Endothelial cell of umbilical vein (primary cell): ENCODE measurements around the gene TYRO3. TPM values are rescaled to one million over a fixed set of nuclear protein-coding genes. Genes with fewer than 3 reads are reported as not detected.
"Not testable (repeated sequence)": the region's sequence is repeated elsewhere in the genome, so short reads cannot be mapped to it uniquely, and the experiment has no call there.

ENCODE experiments used
- BruUV-seq: library from RNA; stranded (reverse); fragments of 400-500 nt; replicated peaks from 2 replicates; lab custom pipeline; 2021; lab: Mats Ljungman, UMichigan
- CTCF ChIA-PET: fragments of 300-600, 350-600 bp; sonication (Branson Sonifier 250); formaldehyde crosslinking; loops from one replicate; lab custom pipeline; 2021; ENCODE audit warnings: antibody characterized with exemption, inconsistent platforms; lab: Charles Lee
- POLR2A ChIA-PET: fragments of 300-600, 350-600 bp; sonication (Branson Sonifier 250); formaldehyde crosslinking; loops from one replicate; lab custom pipeline; 2021; ENCODE audit warnings: antibody characterized with exemption, inconsistent platforms; lab: Charles Lee
- DNase-seq: peaks from one replicate; pipeline ENCODE4 v3.0.0-alpha.2; 2011; ENCODE audit warnings: low read depth, low spot score
- FAIRE-seq: peaks from 2 replicates; lab custom pipeline; 2011; peaks lifted over from hg19 to GRCh38; lab: Jason Lieb, UNC
- H2AFZ ChIP-seq: 2 replicates; pipeline ENCODE4 v1.6.0; 2012; ENCODE audit warnings: low read depth, low read length, control low read depth, inconsistent platforms
- H3K27ac ChIP-seq: 2 replicates; pipeline ENCODE4 v1.5.1; 2011; ENCODE audit warnings: low read depth, mild to moderate bottlenecking, control low read depth, low read length, moderate library complexity; ENCODE audit not compliant: insufficient read depth
- H3K27me3 ChIP-seq, 2 experiments: 2 replicates each; pipeline versions ENCODE4 v1.6.0 to v1.6.1; 2011; ENCODE audit warnings: low read length in 2 of 2, mixed read lengths in 1 of 2; ENCODE audit not compliant: control insufficient read depth in 2 of 2, insufficient read depth in 2 of 2
- H3K36me3 ChIP-seq, 2 experiments: 2 replicates in 1 of 2; 3 replicates in 1 of 2; pipeline ENCODE4 v1.5.1; 2011; ENCODE audit warnings: low read length in 2 of 2, mild to moderate bottlenecking in 1 of 2, moderate library complexity in 1 of 2; ENCODE audit not compliant: control insufficient read depth in 2 of 2, insufficient read depth in 2 of 2; ENCODE audit errors: extremely low read depth in 1 of 2
- H3K4me1 ChIP-seq: 3 replicates; pipeline ENCODE4 v1.5.1; 2011; ENCODE audit warnings: mild to moderate bottlenecking, low read length; ENCODE audit not compliant: control insufficient read depth, insufficient read depth; ENCODE audit errors: extremely low read depth
- H3K4me2 ChIP-seq: 2 replicates; pipeline ENCODE4 v1.6.1; 2011; ENCODE audit warnings: low read length, control low read depth, mixed read lengths; ENCODE audit not compliant: insufficient read depth
- H3K4me3 ChIP-seq, 3 experiments: fragments of 200-600 bp in 1 of 3; sonication (generic), shearing (Covaris generic) in 1 of 3; replicated peaks in 1 of 3; 2 replicates each; pipeline ENCODE4 v1.5.1; 2011 to 2016; ENCODE audit warnings: control low read depth in 3 of 3, low read length in 3 of 3, mild to moderate bottlenecking in 2 of 3, inconsistent platforms in 1 of 3, low read depth in 1 of 3, moderate library complexity in 1 of 3; ENCODE audit not compliant: insufficient read depth in 1 of 3
- H3K79me2 ChIP-seq: 2 replicates; pipeline ENCODE4 v1.6.0; 2012; ENCODE audit warnings: low read length, inconsistent platforms; ENCODE audit not compliant: control insufficient read depth, insufficient read depth
- H3K9ac ChIP-seq: replicated peaks from 2 replicates; pipeline ENCODE3; 2011; ENCODE audit warnings: low read length, control low read depth; ENCODE audit not compliant: insufficient read depth; ENCODE audit errors: extremely low read depth
- H3K9me1 ChIP-seq: replicated peaks from 3 replicates; pipeline ENCODE4 v1.6.0; 2011; ENCODE audit warnings: mild to moderate bottlenecking, low read length; ENCODE audit not compliant: control insufficient read depth, insufficient read depth; ENCODE audit errors: extremely low read depth
- H3K9me3 ChIP-seq: replicated peaks from 2 replicates; pipeline ENCODE4 v1.5.1; 2012; ENCODE audit warnings: low read length, inconsistent platforms; ENCODE audit not compliant: control insufficient read depth, insufficient read depth
- H4K20me1 ChIP-seq: replicated peaks from 2 replicates; pipeline ENCODE3; 2011; ENCODE audit warnings: mild to moderate bottlenecking, low read length; ENCODE audit not compliant: control insufficient read depth, insufficient read depth; ENCODE audit errors: extremely low read depth
- EZH2 ChIP-seq: IDR thresholded peaks from 2 replicates; pipeline ENCODE4 v1.6.1; 2012; ENCODE audit warnings: borderline replicate concordance, low read depth, mild to moderate bottlenecking, moderate library complexity, low read length, inconsistent platforms; ENCODE audit not compliant: severe bottlenecking
- GATA2 ChIP-seq: IDR thresholded peaks from 2 replicates; pipeline ENCODE4 v1.7.0; 2011; ENCODE audit warnings: low read depth, mild to moderate bottlenecking, moderate library complexity, mixed read lengths, low read length; ENCODE audit not compliant: insufficient read length, insufficient read depth
- JUN ChIP-seq: IDR thresholded peaks from 2 replicates; pipeline ENCODE4 v1.6.1; 2011; ENCODE audit warnings: borderline replicate concordance, low read depth; ENCODE audit not compliant: insufficient read length, insufficient read depth
- MYC ChIP-seq: IDR thresholded peaks from one replicate; pipeline ENCODE4 v1.6.1; 2011; ENCODE audit warnings: mild to moderate bottlenecking, low read depth, low read length
- POLR2AphosphoS5 ChIP-seq: IDR thresholded peaks from 2 replicates; pipeline ENCODE4 v1.6.1; 2012; ENCODE audit warnings: low read depth, mild to moderate bottlenecking, control low read depth, low read length, moderate library complexity; ENCODE audit not compliant: insufficient read depth
- dilution Hi-C: fragments of 300-500 bp; cut with MboI; formaldehyde crosslinking; loops from one replicate; pipeline ENCODE4 v1.15.0; 2019; ENCODE audit warnings: low sequenced_read_pairs; ENCODE audit not compliant: extremely low pct_ligation_motif_present
- intact Hi-C: fragments of 100-400 bp; cut with micrococcal nuclease; formaldehyde crosslinking; loops from one replicate; pipeline ENCODE4 v1.10.0; 2022
- polyA plus RNA-seq, 4 experiments: library from polyadenylated mRNA; depleted of rRNA in 3 of 4; stranded (reverse) in 3 of 4; unstranded in 1 of 4; fragments of >200 nt; gene quantifications; 2 replicates each; pipeline versions ENCODE4 v1.2.1 to v1.2.3, GENCODE V29; 2011 to 2012; ENCODE audit warnings: missing spikeins in 1 of 4
- total RNA-seq: library from RNA; stranded (reverse); gene quantifications from 2 replicates; pipeline ENCODE4 v1.2.3, GENCODE V29; 2021
- TF ChIP-seq, protein P1 (sequence below): IDR thresholded peaks from 2 replicates; pipeline ENCODE4 v1.6.1; 2011; ENCODE audit not compliant: insufficient read depth, insufficient read length
- TF ChIP-seq, protein P2 (sequence below), 2 donors: IDR thresholded peaks; 1 replicate in 1 of 2; 2 replicates in 1 of 2; pipeline ENCODE4 v1.5.1; 2011; ENCODE audit warnings: low read length in 2 of 2, mild to moderate bottlenecking in 2 of 2, moderate library complexity in 2 of 2, control low read depth in 1 of 2, inconsistent platforms in 1 of 2, low read depth in 1 of 2; ENCODE audit not compliant: insufficient read depth in 1 of 2; ENCODE audit errors: extremely low read depth in 1 of 2

Gene TYRO3
- total and polyA plus RNA-seq, 2 donors (not counting 3 experiments of a cell fraction or from before 2014, with no cell fraction given) = 14.1 to 14.5 TPM

DNA sequence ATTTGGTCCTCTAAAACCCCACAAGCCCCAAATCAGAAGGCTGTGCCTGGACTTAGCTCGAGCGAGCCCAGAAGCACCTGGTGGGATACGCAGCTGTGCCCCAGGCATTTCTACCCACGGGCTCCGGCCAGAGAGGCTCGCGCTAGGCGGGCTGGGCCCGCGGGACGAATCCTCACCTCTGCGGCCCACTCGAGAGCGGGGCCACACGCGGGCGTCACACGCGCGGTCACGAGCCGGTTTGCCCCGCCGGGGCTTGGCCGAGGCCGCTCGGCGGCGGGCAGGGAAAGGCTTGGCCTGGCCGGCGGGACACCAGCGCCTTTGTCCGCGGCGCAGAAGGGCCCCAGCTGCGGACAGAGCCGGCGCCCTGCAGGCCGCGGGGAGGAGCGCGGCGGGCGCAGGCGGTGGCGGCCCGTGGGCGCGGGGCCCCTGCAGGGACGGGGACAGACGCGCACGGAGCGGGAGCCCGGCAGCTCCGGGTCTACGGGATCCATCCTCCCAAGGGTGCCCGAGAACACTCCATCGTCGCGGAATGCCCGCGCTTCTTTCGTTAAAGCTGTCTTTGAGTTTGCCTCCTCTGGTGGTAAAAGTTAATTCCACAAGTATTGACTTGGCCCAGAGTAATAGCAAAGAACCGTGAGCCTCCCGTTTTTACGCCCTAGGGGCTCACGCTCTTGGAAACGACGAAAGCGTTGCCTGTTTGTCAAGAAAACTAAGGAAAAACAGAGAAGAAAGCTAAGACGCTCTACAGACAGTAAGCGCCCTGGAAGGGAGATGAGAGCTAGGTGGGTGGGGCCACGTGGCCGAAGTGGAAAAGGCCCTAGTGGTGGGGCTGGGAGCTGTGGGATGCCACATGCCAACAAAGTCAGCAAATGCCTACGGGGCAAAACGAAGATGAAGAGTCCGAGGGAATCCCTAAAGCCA lies 26.4 kb downstream of the TYRO3 start:
- ChIA-PET POLR2A (interaction anchor here (0.6 to 1.2 kb wide), 2 partner anchors 71 to 362 kb away, joined by 3 to 5 read pairs; no protein-coding TSS in a partner anchor), CTCF (interaction anchor here (0.7 to 3.1 kb wide), 18 partner anchors 8 to 120 kb away, joined by 3 to 33 read pairs (median 4); partner anchors contain the start of genes MGA, RPAP1 and TYRO3)
- Histone ChIP-seq H3K36me3 (no peaks in the 10 kb centered on the region), H3K9ac (peak overlapping the region; percentile 57), H2AFZ (peak overlapping the region; percentile 97), H3K27me3 (peaks cover 2 to 5% of the 10 kb centered on the region in 2 experiments), H4K20me1 (no peaks in the 10 kb centered on the region), H3K27ac (no peak overlapping the region), H3K79me2 (no peaks in the 10 kb centered on the region), H3K4me1 (peaks cover 9% of the 10 kb centered on the region), H3K9me1 (no peaks in the 10 kb centered on the region), H3K4me3 (peak overlapping the region; percentile 29 to 59 (median 51)), H3K9me3 (no peaks in the 10 kb centered on the region), H3K4me2 (peak overlapping the region; percentile 94)
- DNase-seq = peak; percentile 73
- intact Hi-C loops (loop anchor here (1.0 kb wide), 2 partner anchors 28 to 41 kb away; partner anchors contain the start of gene RPAP1), dilution Hi-C loops (no loop called here)
- no TSS peak for BruUV-seq
- TF ChIP-seq, protein P1, sequence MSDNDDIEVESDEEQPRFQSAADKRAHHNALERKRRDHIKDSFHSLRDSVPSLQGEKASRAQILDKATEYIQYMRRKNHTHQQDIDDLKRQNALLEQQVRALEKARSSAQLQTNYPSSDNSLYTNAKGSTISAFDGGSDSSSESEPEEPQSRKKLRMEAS = peak; percentile 82
- no peak for TF ChIP-seq POLR2AphosphoS5
- TF ChIP-seq, protein P2, sequence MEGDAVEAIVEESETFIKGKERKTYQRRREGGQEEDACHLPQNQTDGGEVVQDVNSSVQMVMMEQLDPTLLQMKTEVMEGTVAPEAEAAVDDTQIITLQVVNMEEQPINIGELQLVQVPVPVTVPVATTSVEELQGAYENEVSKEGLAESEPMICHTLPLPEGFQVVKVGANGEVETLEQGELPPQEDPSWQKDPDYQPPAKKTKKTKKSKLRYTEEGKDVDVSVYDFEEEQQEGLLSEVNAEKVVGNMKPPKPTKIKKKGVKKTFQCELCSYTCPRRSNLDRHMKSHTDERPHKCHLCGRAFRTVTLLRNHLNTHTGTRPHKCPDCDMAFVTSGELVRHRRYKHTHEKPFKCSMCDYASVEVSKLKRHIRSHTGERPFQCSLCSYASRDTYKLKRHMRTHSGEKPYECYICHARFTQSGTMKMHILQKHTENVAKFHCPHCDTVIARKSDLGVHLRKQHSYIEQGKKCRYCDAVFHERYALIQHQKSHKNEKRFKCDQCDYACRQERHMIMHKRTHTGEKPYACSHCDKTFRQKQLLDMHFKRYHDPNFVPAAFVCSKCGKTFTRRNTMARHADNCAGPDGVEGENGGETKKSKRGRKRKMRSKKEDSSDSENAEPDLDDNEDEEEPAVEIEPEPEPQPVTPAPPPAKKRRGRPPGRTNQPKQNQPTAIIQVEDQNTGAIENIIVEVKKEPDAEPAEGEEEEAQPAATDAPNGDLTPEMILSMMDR (IDR thresholded peaks at IDR 0.05; ENCODE audit: extremely low read depth in 1 of 2, insufficient read depth in 1 of 2, low read depth in 1 of 2, low read length in 2 of 2) = peak; percentile 32 to 62
- no peak for TF ChIP-seq EZH2
- no peak for TF ChIP-seq JUN
- TF ChIP-seq GATA2 = no peak
- TF ChIP-seq MYC = no peak
- peak; percentile 66 for FAIRE-seq

DNA sequence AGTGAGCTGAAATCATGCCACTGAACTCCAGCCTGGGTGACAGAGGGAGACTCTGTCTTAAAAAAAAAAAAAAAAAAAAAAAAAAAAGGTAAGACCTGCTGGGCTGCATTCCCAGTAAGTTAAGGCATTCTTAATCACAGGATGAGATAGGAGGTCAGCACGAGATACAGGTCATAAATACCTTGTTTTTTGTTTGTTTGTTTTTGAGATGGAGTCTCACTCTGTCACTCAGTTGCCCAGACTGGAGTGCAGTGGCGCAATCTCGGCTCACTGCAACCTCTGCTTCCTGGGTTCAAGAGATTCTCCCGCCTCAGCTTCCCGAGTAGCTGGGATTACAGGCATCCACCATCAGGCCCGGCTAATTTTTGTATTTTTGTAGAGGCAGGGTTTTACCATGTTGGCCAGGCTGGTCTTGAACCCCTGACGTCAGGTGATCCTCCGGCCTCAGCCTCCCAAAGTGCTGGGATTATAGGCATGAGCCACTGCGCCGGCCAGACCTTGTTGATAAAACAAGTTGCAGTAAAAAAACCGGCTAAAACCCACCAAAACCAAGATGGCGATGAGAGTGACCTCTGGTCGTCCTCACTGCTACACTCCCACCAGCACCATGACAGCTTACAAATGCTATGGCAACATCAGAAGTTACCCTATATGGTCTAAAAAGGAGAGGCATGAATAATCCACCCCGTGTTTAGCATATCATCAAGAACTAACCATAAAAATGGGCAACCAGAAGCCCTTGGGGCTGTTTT lies 27.7 kb downstream of the TYRO3 start:
- H2AFZ ChIP-seq, FAIRE-seq, dilution Hi-C loops, intact Hi-C loops, H3K27ac ChIP-seq, H3K27me3 ChIP-seq, DNase-seq, BruUV-seq, H3K4me3 ChIP-seq, H3K4me1 ChIP-seq, H3K9me1 ChIP-seq, H3K4me2 ChIP-seq, H3K36me3 ChIP-seq, H4K20me1 ChIP-seq, H3K9me3 ChIP-seq, H3K79me2 ChIP-seq, H3K9ac ChIP-seq: not testable (repeated sequence)
- CTCF ChIA-PET = interaction anchor here (1.5 to 3.1 kb wide), 6 partner anchors 11 to 121 kb away, joined by 4 to 33 read pairs (median 15); partner anchors contain the start of genes MGA and RPAP1
- POLR2A ChIA-PET = interaction anchor here (0.7 kb wide), 1 partner anchor 56 kb away, joined by 4 read pairs; no protein-coding TSS in a partner anchor
